ENCODE results near the gene OR52A1.

OR52A1 gene

DNA sequence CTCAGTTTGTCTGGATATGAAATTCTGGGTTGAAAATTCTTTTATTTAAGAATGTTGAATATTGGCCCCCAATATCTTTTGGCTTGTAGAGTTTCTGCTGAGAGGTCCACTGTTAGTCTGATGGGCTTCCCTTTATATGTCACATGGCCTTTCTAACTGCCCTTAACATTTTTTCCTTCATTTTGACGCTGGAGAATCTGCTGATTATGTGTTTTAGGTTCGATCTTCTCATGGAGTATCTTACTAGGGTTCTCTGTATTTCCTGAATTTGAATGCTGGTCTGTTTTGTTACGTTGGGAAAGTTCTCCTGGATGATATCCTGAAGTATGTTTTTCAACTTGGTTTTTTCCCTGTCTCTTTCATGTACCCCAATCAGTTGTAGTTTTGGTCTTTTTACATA is 39.2 kb downstream of the OR52A1 start:
- no peak overlapping the region for H3K4me3 ChIP-seq (ENCODE audit: low read length)
- TF ChIP-seq, protein P1, sequence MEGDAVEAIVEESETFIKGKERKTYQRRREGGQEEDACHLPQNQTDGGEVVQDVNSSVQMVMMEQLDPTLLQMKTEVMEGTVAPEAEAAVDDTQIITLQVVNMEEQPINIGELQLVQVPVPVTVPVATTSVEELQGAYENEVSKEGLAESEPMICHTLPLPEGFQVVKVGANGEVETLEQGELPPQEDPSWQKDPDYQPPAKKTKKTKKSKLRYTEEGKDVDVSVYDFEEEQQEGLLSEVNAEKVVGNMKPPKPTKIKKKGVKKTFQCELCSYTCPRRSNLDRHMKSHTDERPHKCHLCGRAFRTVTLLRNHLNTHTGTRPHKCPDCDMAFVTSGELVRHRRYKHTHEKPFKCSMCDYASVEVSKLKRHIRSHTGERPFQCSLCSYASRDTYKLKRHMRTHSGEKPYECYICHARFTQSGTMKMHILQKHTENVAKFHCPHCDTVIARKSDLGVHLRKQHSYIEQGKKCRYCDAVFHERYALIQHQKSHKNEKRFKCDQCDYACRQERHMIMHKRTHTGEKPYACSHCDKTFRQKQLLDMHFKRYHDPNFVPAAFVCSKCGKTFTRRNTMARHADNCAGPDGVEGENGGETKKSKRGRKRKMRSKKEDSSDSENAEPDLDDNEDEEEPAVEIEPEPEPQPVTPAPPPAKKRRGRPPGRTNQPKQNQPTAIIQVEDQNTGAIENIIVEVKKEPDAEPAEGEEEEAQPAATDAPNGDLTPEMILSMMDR (conservative IDR thresholded peaks at IDR 0.05; ENCODE audit: low read depth, low read length): no peak
- no peak for DNase-seq (ENCODE audit: low read depth)

DNA sequence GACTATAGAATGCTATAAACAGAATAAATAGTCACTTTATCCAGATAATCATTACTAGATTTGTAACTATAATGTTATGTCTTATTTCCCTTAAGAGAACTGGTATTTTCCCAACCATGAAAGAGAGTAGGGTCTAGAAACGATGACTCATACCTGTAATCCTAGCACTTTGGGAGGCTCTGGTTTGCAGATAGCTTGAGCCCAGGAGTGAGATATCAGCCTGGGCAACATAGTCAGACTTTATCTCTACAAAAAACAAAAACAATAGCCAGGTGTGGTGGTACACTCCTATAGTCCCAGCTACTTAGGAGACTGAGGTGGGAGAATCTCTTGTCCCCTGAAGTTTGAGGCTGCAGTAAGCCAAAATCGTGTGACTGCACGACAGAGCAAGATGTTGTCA is 47.3 kb downstream of the OR52A1 start:
- no peak for DNase-seq (ENCODE audit: low read depth)
- TF ChIP-seq, protein P1 (conservative IDR thresholded peaks at IDR 0.05; ENCODE audit: low read depth, low read length): no peak

DNA sequence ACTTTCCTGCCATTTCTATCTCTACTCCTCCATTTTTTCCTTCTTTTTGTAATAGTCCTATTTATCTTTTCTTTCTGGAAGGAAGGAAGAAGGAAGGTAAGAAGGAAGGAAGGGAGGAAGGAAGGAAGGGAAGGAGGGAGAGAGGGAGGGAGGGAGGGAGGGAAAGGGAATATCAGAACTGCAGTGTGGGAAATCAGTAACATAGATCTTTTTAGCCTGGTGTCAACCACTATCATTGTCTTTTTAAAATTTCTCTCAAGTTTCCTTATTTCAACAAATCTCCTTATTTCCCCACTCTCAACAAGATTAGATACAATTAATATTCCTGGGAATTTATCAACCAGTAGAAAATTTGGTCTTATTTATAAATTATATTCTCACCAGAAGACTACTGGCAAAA is 51.5 kb downstream of the OR52A1 start:
- no peak overlapping the region for H3K4me3 ChIP-seq (ENCODE audit: low read length)
- TF ChIP-seq, protein P1 (conservative IDR thresholded peaks at IDR 0.05; ENCODE audit: low read depth, low read length): no peak
- DNase-seq (ENCODE audit: low read depth): no peak

More for the DNA sequence above, 47.3 kb downstream of the OR52A1 start:
- no peak overlapping the region for H3K4me3 ChIP-seq (ENCODE audit: low read length)

DNA sequence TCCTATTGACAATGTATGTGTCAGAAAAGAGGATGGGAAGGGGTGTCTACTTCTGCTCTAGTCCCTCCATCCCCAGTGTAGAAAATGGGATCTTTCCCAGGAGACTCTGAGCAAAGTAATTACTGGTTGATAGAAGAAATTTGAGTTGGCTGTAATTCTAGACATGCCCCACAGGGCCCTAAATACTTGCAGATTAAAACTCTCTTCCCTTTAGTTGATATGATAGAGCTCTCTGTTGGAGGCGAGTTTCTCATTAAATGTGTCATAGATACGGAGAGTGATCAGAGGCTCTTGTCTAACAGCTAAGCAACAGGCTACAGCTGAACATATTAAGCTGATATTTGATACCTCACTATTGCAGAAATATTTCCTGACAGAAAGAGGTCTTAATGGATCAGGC is 52.3 kb downstream of the OR52A1 start:
- TF ChIP-seq, protein P1 (conservative IDR thresholded peaks at IDR 0.05; ENCODE audit: low read depth, low read length): no peak

DNA sequence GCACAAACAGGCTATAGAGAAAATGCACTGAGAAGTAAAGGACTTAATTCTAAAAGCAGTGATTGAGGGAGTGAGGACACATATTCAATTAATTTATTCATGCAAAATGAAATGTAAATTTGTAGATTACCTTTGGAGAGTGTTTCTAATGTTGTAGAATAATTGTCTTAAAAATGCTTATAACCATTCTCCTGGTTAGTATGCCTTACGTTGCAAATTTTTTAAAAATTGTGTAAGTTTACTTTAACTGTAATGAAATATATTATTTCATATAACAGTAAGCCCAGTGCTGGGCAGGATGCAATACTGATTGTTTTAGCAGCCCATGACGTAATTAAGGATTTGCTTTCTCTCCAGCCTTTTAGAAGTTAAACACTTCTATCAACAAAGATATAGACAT is 58.5 kb downstream of the OR52A1 start:
- TF ChIP-seq, protein P1 (conservative IDR thresholded peaks at IDR 0.05; ENCODE audit: low read depth, low read length): no peak
- DNase-seq (ENCODE audit: low read depth): no peak
- no peak overlapping the region for H3K4me3 ChIP-seq (ENCODE audit: low read length)

More for the DNA sequence above, 52.3 kb downstream of the OR52A1 start:
- no peak for DNase-seq (ENCODE audit: low read depth)
- H3K4me3 ChIP-seq (ENCODE audit: low read length): no peak overlapping the region
